ENCODE measurements around the gene CYP2S1.

DNA sequence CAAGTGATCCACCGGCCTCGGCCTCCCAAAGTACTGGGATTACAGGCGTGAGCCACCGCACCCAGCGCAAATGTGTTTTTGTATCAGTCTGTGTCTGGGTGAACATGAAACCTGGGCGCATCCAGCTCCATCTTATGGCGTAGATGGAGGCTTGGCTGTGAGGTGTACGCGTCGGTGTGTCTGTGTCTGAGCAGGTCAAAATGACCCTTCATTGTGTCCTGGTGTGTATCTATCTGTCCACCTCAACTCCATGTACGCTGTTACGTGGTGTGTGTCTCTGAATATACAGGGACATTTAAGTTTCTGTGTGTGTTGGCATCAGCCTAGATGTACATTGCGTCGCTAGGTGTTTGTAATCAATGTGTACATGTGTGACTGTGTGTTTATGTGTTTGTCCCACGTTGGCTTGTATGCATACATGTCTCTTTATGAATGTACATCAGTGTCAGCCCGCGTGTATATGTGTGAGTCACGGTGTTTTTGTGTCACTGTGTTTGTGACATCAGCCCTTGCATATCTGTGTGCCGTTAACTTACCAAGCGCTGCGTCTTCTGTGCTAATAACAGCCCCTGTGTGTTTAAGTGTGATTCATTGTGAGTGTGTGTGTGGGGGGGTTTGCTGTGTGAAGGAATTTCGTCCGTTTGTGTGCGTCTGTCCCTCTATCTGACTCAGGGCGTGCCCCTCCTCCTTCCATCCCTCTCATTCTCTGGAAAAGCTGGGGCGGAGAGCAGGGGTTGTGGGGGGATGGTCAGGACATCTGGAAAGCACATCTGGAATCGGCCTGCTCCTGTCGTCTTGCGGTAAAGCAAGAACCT lies 32.4 kb downstream of the CYP2S1 start:
- TF ChIP-seq, protein P1, sequence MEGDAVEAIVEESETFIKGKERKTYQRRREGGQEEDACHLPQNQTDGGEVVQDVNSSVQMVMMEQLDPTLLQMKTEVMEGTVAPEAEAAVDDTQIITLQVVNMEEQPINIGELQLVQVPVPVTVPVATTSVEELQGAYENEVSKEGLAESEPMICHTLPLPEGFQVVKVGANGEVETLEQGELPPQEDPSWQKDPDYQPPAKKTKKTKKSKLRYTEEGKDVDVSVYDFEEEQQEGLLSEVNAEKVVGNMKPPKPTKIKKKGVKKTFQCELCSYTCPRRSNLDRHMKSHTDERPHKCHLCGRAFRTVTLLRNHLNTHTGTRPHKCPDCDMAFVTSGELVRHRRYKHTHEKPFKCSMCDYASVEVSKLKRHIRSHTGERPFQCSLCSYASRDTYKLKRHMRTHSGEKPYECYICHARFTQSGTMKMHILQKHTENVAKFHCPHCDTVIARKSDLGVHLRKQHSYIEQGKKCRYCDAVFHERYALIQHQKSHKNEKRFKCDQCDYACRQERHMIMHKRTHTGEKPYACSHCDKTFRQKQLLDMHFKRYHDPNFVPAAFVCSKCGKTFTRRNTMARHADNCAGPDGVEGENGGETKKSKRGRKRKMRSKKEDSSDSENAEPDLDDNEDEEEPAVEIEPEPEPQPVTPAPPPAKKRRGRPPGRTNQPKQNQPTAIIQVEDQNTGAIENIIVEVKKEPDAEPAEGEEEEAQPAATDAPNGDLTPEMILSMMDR (IDR thresholded peaks at IDR 0.05) = no peak
- no peak for TF ChIP-seq POLR2A (IDR thresholded peaks at IDR 0.05)

All from Peyer's patch (tissue), 4 donors.